Ovary (tissue), 3 donors: ENCODE measurements around the gene DRAM2.

Experiments
- CTCF ChIP-seq, 3 donors: fragments of 450-650 bp in 2 of 3; fragments of 200-600 bp in 1 of 3; IDR thresholded peaks; one replicate each; pipeline versions ENCODE4 v1.5.1 to v1.8.0; 2016 to 2022; ENCODE audit warnings: antibody characterized with exemption in 3 of 3, mild to moderate bottlenecking in 1 of 3
- POLR2A ChIP-seq: fragments of 450-650 bp; IDR thresholded peaks from one replicate; pipeline ENCODE4 v1.6.1; 2017; ENCODE audit warnings: antibody characterized with exemption, mild to moderate bottlenecking, moderate library complexity
- donor health status: DM: no; HTN: no; CAD: no.

GRCh38 chr1:111129376-111129775, 10.5 kb downstream of the DRAM2 start:
- TF ChIP-seq CTCF (IDR thresholded peaks at IDR 0.05) (no peak), POLR2A (no peak)
